GM03348 (cell line): ENCODE results near the gene LRRC41.
"Not testable (repeated sequence)": the region's sequence is repeated elsewhere in the genome, so short reads cannot be mapped to it uniquely, and the experiment has no call there.

ENCODE experiments used
- DNase-seq: peaks from one replicate; pipeline ENCODE4 v3.0.0; 2012; ENCODE audit warnings: low spot score

The LRRC41 gene

GRCh38 chr1:46303038-46303871, at the start of gene LRRC41, which contains the start of gene UQCRH:
LRRC41 (minus strand) TSS chr1:46303616; CDS start chr1:46303322, 294 bp downstream.
UQCRH (plus strand) TSS chr1:46303698; CDS start chr1:46303767, 69 bp downstream.
- peak; percentile 95 for DNase-seq

DNA sequence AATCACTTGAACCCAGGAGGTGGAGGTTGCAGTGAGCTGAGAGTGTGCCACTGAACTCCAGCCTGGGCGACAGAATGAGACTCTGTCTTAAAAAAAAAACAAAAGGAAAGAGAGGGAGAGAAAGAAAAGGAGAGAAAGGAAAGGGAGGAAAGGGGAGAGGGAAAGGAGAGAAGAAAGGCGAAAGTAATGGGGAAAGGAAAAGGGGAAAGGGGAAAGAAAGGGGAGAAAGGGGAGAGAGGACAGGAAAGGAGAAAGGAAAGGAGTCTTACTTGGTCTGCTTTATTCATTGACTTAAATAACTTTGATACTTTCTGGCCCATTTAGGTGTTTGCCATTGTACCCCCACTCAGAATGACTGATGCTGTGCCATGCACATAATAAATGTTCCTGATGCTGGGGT, 48.9 kb upstream of the LRRC41 start:
- no peak for DNase-seq

DNA sequence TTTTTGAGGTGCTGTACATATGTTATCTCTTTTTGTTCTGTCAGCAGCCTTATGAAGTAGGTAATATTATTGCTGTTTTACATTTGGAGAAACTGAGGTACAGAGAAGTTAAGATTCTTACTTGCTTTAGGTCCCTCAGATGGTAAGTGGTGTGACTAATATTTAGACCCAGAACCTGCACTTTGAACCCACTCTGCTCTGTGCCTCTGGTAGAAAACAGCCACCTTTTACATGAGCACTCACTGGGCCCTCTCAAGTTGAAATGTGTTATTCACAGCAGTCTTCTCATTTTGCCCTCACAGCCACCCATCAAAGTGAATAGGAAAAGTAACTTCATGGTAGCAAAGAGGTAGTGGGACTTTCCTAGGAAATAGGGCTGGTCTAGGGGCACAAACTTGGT, 41.9 kb upstream of the LRRC41 start:
- no peak for DNase-seq

DNA sequence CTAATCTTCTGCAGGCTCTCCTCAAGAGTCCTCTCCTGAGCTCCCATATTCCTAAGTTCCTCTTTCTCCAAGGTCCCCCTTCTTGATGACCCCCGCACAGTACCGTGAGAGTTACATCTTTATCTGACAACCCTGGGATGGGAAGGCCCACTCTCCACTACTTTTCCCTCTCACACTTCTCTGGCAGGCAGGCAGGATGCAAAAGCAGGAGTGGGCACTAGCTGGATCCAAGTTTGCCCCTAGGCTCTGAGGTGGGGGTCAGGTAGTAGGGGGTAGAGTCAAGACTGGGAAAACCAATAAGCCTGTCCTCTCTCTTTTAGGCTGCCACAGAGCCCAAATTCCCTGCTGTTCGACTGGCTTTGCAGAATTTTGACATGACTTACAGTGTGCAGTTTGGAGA, 41.1 kb upstream of the LRRC41 start:
- DNase-seq: no peak

- no peak for DNase-seq
These were observed 40.3 kb upstream of the LRRC41 start for GRCh38 chr1:46343705-46344104.

- no peak for DNase-seq
These were observed 39.9 kb upstream of the LRRC41 start for GRCh38 chr1:46343351-46343695.

- DNase-seq: no peak
These were observed 39.4 kb upstream of the LRRC41 start for GRCh38 chr1:46342677-46343350.

GRCh38 chr1:46342084-46342656, 38.8 kb upstream of the LRRC41 start:
- DNase-seq: peak; percentile 29

GRCh38 chr1:46341222-46342083, 38.0 kb upstream of the LRRC41 start:
- no peak for DNase-seq

DNA sequence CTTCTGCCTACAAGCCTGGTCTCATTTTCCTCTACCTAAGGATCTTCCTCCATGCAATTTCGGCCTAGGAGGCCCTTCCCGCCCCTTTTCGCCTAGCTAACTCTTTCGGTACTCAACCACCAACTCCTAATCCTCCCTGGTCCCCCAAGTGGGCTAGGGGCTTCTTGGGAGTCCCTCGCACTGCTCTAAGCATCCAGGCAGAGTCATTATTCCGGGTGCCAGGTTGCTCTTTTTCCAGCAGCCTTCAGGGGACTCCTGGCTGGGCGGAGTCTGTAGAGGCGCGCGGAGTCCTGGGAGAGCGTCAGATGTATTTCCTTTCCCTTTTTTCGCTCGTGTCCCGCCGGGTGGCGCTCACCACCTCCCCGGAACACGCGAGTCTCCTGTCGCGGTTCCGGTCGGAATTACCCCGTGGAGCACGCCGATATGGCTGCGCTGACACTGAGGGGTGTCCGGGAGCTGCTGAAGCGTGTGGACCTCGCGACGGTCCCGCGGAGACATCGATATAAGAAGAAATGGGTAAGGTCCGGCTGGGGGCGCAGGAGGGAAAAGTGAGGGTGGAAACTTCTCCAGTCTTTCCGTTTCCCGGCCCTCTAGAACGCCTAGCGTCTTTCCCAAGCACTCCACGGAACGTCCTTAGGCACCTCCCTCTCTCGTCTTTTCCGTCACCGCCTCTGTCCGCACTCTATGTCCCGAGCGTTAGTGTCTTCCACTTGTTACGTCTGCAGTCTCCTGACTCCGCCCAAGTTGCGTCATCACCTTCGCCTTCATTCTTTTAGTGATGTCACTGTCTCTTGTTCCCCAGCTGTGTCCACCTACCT, 37.2 kb upstream of the LRRC41 start, which contains the start of gene NSUN4:
NSUN4 (plus strand) TSS at position 404 of the 818 bp plus-strand sequence; CDS start at position 424, 20 bp downstream.
- DNase-seq: peak; percentile 95

- not testable (repeated sequence) for DNase-seq
These were observed 34.0 kb upstream of the LRRC41 start for GRCh38 chr1:46337409-46337808.

- no peak for DNase-seq
These were observed 31.7 kb upstream of the LRRC41 start for GRCh38 chr1:46335081-46335480.

DNA sequence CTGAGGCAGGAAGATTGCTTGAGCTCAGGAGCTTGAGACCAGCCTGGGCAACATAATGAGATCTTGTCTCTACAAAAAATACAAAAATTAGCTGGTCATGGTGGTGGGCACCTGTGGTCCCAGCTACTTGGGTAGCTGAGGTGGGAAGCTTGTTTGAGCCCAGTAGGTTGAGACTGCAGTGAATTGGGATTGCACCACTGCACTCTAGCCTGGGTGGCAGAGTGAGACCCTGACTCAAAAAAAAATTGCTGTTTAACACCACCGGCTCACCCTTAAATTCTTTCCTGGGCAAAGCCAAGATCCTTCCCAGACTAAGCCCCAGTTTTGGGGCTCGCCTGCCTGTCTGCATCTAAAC, 30.6 kb upstream of the LRRC41 start:
- DNase-seq: no peak

DNA sequence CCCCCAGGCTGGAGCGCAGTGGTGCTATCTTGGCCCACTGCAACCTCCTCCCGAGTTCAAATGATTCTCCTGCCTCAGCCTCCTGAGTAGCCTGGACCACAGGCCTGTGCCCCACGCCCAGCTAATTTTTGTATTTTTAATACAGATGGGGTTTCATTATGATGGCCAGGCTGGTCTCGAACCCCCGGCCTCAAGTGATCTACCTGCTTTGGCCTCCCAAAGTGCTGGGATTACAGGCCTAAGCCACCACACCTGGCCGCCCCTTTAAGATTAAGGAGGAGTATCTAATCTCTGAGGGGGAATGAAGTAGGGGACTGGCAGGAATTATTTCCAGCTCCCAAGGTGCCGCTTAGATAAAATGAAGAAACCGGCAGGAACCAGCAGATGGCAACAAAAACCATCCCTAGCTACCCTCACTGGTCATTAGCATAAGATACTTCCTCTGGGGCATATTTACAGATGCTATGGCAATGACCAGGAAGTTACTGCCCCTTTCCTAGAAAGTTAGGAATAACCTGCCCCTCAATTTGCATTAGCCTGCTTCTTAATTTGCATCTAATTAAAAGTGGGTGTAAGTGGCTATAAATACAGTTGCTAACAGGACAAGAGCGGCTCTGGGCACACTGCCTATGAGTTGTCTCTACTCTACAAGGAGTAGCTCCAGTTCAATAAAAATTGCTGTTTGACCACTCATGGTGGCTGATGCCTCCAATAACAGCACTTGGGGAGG, 30.0 kb upstream of the LRRC41 start:
- no peak for DNase-seq

- DNase-seq: not testable (repeated sequence)
These were observed 28.5 kb upstream of the LRRC41 start for GRCh38 chr1:46331786-46332540.

GRCh38 chr1:46330381-46330780, 27.0 kb upstream of the LRRC41 start:
- not testable (repeated sequence) for DNase-seq

DNA sequence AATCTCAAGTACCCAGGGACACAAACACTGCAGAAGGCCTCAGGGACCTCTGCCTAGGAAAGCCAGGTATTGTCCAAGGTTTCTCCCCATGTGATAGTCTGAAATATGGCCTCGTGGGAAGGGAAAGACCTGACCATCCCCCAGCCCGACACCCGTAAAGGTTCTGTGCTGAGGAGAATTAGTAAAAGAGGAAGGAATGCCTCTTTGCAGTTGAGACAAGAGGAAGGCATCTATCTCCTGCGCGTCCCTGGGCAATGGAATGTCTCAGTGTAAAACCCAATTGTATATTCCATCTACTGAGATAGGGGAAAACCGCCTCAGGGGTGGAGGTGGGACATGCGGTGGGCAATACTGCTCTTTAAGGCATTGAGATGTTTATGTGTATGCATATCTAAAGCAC, 26.4 kb upstream of the LRRC41 start:
- not testable (repeated sequence) for DNase-seq

DNA sequence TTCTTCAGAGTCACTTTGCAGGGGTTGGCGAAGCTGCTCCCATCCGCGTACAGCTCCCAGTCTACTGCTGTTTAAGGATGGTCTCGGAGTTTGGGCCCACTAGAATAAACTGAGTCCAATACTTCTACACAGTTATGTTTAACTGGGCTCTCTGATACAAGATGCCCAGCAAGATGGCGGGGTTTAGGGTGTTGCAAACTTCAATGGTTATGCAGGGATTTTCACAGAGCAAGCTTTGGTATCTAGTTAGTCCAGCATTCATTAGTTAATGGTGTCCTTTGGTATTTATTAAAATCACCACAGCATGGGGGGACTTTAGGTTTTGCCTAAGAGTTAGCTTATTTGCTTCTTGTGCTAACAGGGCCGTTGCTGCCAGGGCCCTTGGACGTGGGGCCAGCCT, 24.8 kb upstream of the LRRC41 start:
- DNase-seq: not testable (repeated sequence)

GRCh38 chr1:46325285-46326076, 22.1 kb upstream of the LRRC41 start:
- DNase-seq: not testable (repeated sequence)
